Activated naive CD8-positive, alpha-beta T cell treated with anti-CD3 and anti-CD28 coated beads, Interleukin-2, amount 10 ng/mL, durations not matched to agents 7 days and 5 days (primary cell): ENCODE results near the gene MAGEB10. TPM values are rescaled to one million over a fixed set of nuclear protein-coding genes. Genes with fewer than 3 reads are reported as not detected.
"Not testable (repeated sequence)": the region's sequence is repeated elsewhere in the genome, so short reads cannot be mapped to it uniquely, and the experiment has no call there.

ENCODE experiments used
- ATAC-seq: fragments of 150-1000 bp; cut with Tn5 transposase; one replicate; pipeline ENCODE4 v1.10.0; 2021; ENCODE audit warnings: low read depth, moderate library complexity
- POLR2A ChIA-PET: fragments of 350-600 bp; sonication (Branson Sonifier 250); formaldehyde crosslinking; loops from one replicate; lab custom pipeline; 2021; ENCODE audit warnings: antibody characterized with exemption; lab: Charles Lee
- DNase-seq: peaks from one replicate; pipeline ENCODE4 v3.0.0; 2021
- H3K27ac Mint-ChIP-seq: one replicate; pipeline ENCODE4 v1.8.0; 2022; ENCODE audit warnings: mild to moderate bottlenecking, mixed read lengths
- H3K27me3 Mint-ChIP-seq: one replicate; pipeline ENCODE4 v1.8.0; 2022; ENCODE audit warnings: mild to moderate bottlenecking, moderate library complexity, mixed read lengths
- H3K36me3 Mint-ChIP-seq: one replicate; pipeline ENCODE4 v1.8.0; 2021; ENCODE audit warnings: mild to moderate bottlenecking, mixed read lengths
- H3K4me1 Mint-ChIP-seq: one replicate; pipeline ENCODE4 v1.8.0; 2021; ENCODE audit warnings: mixed read lengths
- H3K4me3 Mint-ChIP-seq: one replicate; pipeline ENCODE4 v1.8.0; 2022; ENCODE audit warnings: mild to moderate bottlenecking, moderate library complexity, mixed read lengths
- H3K9me3 Mint-ChIP-seq: one replicate; pipeline ENCODE4 v1.8.0; 2021; ENCODE audit warnings: mixed read lengths
- total RNA-seq, 2 experiments: library from RNA; stranded (reverse); gene quantifications; one replicate each; pipeline ENCODE4 v1.2.3, GENCODE V29; 2021

Gene MAGEB10
- not detected for total RNA-seq

GRCh38 chrX:27807690-27808089, at the start of gene MAGEB10:
Gene MAGEB10, plus strand, starts transcription at chrX:27807990. Its CDS starts 13,317 bp downstream, at chrX:27821307.
- Mint-ChIP-seq H3K27me3 (no peaks in the 10 kb centered on the region), H3K4me3 (no peak within 1 kb of the TSS), H3K4me1 (no peaks in the 10 kb centered on the region), H3K9me3 (no peaks in the 10 kb centered on the region), H3K27ac (no peak within 1 kb of the TSS), H3K36me3 (no peaks in the 10 kb centered on the region)
- ATAC-seq = no peak
- DNase-seq = no peak
- POLR2A ChIA-PET = no interaction called here

- no peaks in the 10 kb centered on the region for H3K36me3 Mint-ChIP-seq
- ATAC-seq (no peak), DNase-seq (no peak)
- POLR2A ChIA-PET = no interaction called here
- H3K9me3 Mint-ChIP-seq = no peaks in the 10 kb centered on the region
- H3K4me3 Mint-ChIP-seq = no peak overlapping the region
- no peaks in the 10 kb centered on the region for H3K27me3 Mint-ChIP-seq
- H3K27ac Mint-ChIP-seq = no peak overlapping the region
- no peaks in the 10 kb centered on the region for H3K4me1 Mint-ChIP-seq
These were observed 42.1 kb upstream of the MAGEB10 start for GRCh38 chrX:27765718-27766117.

GRCh38 chrX:27767387-27767786, 40.4 kb upstream of the MAGEB10 start:
- Mint-ChIP-seq H3K27ac (no peak overlapping the region), H3K36me3 (no peaks in the 10 kb centered on the region), H3K4me1 (no peaks in the 10 kb centered on the region), H3K4me3 (no peak overlapping the region), H3K27me3 (no peaks in the 10 kb centered on the region), H3K9me3 (no peaks in the 10 kb centered on the region)
- no peak for ATAC-seq
- no peak for DNase-seq
- POLR2A ChIA-PET = no interaction called here

- POLR2A ChIA-PET = no interaction called here
- H3K27me3 Mint-ChIP-seq = no peaks in the 10 kb centered on the region
- DNase-seq = no peak
- H3K9me3 Mint-ChIP-seq = no peaks in the 10 kb centered on the region
- H3K27ac Mint-ChIP-seq = no peak overlapping the region
- H3K4me3 Mint-ChIP-seq = no peak overlapping the region
- no peaks in the 10 kb centered on the region for H3K36me3 Mint-ChIP-seq
- no peaks in the 10 kb centered on the region for H3K4me1 Mint-ChIP-seq
- no peak for ATAC-seq
These were observed 31.8 kb upstream of the MAGEB10 start for GRCh38 chrX:27775984-27776383.

GRCh38 chrX:27796640-27797257, 11.0 kb upstream of the MAGEB10 start:
- no peaks in the 10 kb centered on the region for H3K27me3 Mint-ChIP-seq
- POLR2A ChIA-PET = no interaction called here
- ATAC-seq = no peak

GRCh38 chrX:27797575-27797974, 10.2 kb upstream of the MAGEB10 start:
- POLR2A ChIA-PET = no interaction called here
- H3K36me3 Mint-ChIP-seq = no peaks in the 10 kb centered on the region
- DNase-seq = no peak
- H3K27ac Mint-ChIP-seq = no peak overlapping the region
- no peaks in the 10 kb centered on the region for H3K9me3 Mint-ChIP-seq
- no peaks in the 10 kb centered on the region for H3K27me3 Mint-ChIP-seq
- no peaks in the 10 kb centered on the region for H3K4me1 Mint-ChIP-seq
- H3K4me3 Mint-ChIP-seq = no peak overlapping the region
- no peak for ATAC-seq

More at GRCh38 chrX:27796640-27797257, 11.0 kb upstream of the MAGEB10 start:
- Mint-ChIP-seq H3K4me3 (no peak overlapping the region), H3K9me3 (no peaks in the 10 kb centered on the region), H3K4me1 (no peaks in the 10 kb centered on the region), H3K36me3 (no peaks in the 10 kb centered on the region), H3K27ac (no peak overlapping the region)
- no peak for DNase-seq

- H3K27ac Mint-ChIP-seq = no peak overlapping the region
- H3K36me3 Mint-ChIP-seq = no peaks in the 10 kb centered on the region
- no peaks in the 10 kb centered on the region for H3K4me1 Mint-ChIP-seq
- POLR2A ChIA-PET = no interaction called here
- ATAC-seq (no peak), DNase-seq (no peak)
- H3K4me3 Mint-ChIP-seq = no peak overlapping the region
- no peaks in the 10 kb centered on the region for H3K27me3 Mint-ChIP-seq
- no peaks in the 10 kb centered on the region for H3K9me3 Mint-ChIP-seq
These were observed 436 bp downstream of the MAGEB10 start for GRCh38 chrX:27808226-27808625.

- H3K36me3 Mint-ChIP-seq, POLR2A ChIA-PET, H3K4me1 Mint-ChIP-seq, H3K27ac Mint-ChIP-seq, H3K27me3 Mint-ChIP-seq, H3K9me3 Mint-ChIP-seq, DNase-seq, ATAC-seq, H3K4me3 Mint-ChIP-seq: not testable (repeated sequence)
These were observed 1.4 kb downstream of the MAGEB10 start for GRCh38 chrX:27808991-27809859.

GRCh38 chrX:27815209-27815608, 7.4 kb downstream of the MAGEB10 start:
- ATAC-seq = no peak

GRCh38 chrX:27823812-27824211, 16.0 kb downstream of the MAGEB10 start:
- no peaks in the 10 kb centered on the region for H3K36me3 Mint-ChIP-seq
- H3K27ac Mint-ChIP-seq = no peak overlapping the region
- H3K4me3 Mint-ChIP-seq = no peak overlapping the region
- POLR2A ChIA-PET = no interaction called here
- DNase-seq = no peak
- peaks cover 1% of the 10 kb centered on the region for H3K9me3 Mint-ChIP-seq
- H3K4me1 Mint-ChIP-seq = no peaks in the 10 kb centered on the region
- no peak for ATAC-seq
- H3K27me3 Mint-ChIP-seq = no peaks in the 10 kb centered on the region

More at GRCh38 chrX:27815209-27815608, 7.4 kb downstream of the MAGEB10 start:
- POLR2A ChIA-PET = no interaction called here
- Mint-ChIP-seq H3K27me3 (no peaks in the 10 kb centered on the region), H3K36me3 (no peaks in the 10 kb centered on the region), H3K9me3 (no peaks in the 10 kb centered on the region), H3K4me1 (no peaks in the 10 kb centered on the region), H3K4me3 (no peak overlapping the region), H3K27ac (no peak overlapping the region)
- no peak for DNase-seq

- no peak for ATAC-seq
- Mint-ChIP-seq H3K4me3 (no peak overlapping the region), H3K36me3 (no peaks in the 10 kb centered on the region), H3K9me3 (peaks cover 2% of the 10 kb centered on the region), H3K27ac (no peak overlapping the region), H3K27me3 (no peaks in the 10 kb centered on the region), H3K4me1 (no peaks in the 10 kb centered on the region)
- DNase-seq = no peak
- POLR2A ChIA-PET = no interaction called here
These were observed 30.4 kb downstream of the MAGEB10 start for GRCh38 chrX:27838185-27838584.

GRCh38 chrX:27840881-27841280, 33.1 kb downstream of the MAGEB10 start:
- POLR2A ChIA-PET = no interaction called here
- no peaks in the 10 kb centered on the region for H3K27me3 Mint-ChIP-seq
- ATAC-seq (no peak), DNase-seq (no peak)
- H3K36me3 Mint-ChIP-seq = no peaks in the 10 kb centered on the region
- H3K27ac Mint-ChIP-seq = no peak overlapping the region
- H3K4me1 Mint-ChIP-seq = no peaks in the 10 kb centered on the region
- H3K9me3 Mint-ChIP-seq = peaks cover 1% of the 10 kb centered on the region
- no peak overlapping the region for H3K4me3 Mint-ChIP-seq

GRCh38 chrX:27842859-27843258, 35.1 kb downstream of the MAGEB10 start:
- H3K36me3 Mint-ChIP-seq = no peaks in the 10 kb centered on the region
- no peak overlapping the region for H3K27ac Mint-ChIP-seq
- no peak for DNase-seq
- ATAC-seq = no peak
- H3K4me1 Mint-ChIP-seq = no peaks in the 10 kb centered on the region
- POLR2A ChIA-PET = no interaction called here
- no peaks in the 10 kb centered on the region for H3K27me3 Mint-ChIP-seq
- H3K9me3 Mint-ChIP-seq = no peaks in the 10 kb centered on the region
- no peak overlapping the region for H3K4me3 Mint-ChIP-seq

- no peaks in the 10 kb centered on the region for H3K9me3 Mint-ChIP-seq
- no peak for ATAC-seq
- H3K27ac Mint-ChIP-seq = no peak overlapping the region
- POLR2A ChIA-PET = no interaction called here
- no peak for DNase-seq
- H3K4me3 Mint-ChIP-seq = no peak overlapping the region
- no peaks in the 10 kb centered on the region for H3K27me3 Mint-ChIP-seq
- H3K36me3 Mint-ChIP-seq = no peaks in the 10 kb centered on the region
- no peaks in the 10 kb centered on the region for H3K4me1 Mint-ChIP-seq
These were observed 52.5 kb downstream of the MAGEB10 start for GRCh38 chrX:27860337-27860736.
